PC-9 (cell line): ENCODE results near the gene IGFBP2. TPM values are rescaled to one million over a fixed set of nuclear protein-coding genes. Genes with fewer than 3 reads are reported as not detected.

ENCODE experiments used
- BruUV-seq: library from RNA; stranded (reverse); fragments of 400-500 nt; replicated peaks from 2 replicates; lab custom pipeline; 2021; lab: Mats Ljungman, UMichigan
- CTCF ChIA-PET: fragments of 300-600 bp; sonication (Branson Sonifier 250); formaldehyde crosslinking; loops from one replicate; lab custom pipeline; 2022; ENCODE audit warnings: antibody characterized with exemption; lab: Charles Lee
- POLR2A ChIA-PET: fragments of 300-600 bp; sonication (Branson Sonifier 250); formaldehyde crosslinking; loops from one replicate; lab custom pipeline; 2022; ENCODE audit warnings: antibody characterized with exemption; ENCODE audit not compliant: unreplicated experiment; lab: Charles Lee
- DNase-seq, 2 experiments: peaks; one replicate each; pipeline versions ENCODE4 v3.0.0 to v3.0.0-alpha.2; 2015 to 2022; ENCODE audit warnings: mixed read lengths in 1 of 2
- H2AFZ ChIP-seq: fragments of 200-600 bp; sonication (generic); 2 replicates; pipeline ENCODE4 v1.8.1; 2017; ENCODE audit warnings: antibody characterized with exemption
- H3F3A ChIP-seq: fragments of 200-600 bp; sonication (generic); 2 replicates; pipeline ENCODE4 v1.8.1; 2017; ENCODE audit warnings: antibody characterized with exemption, mild to moderate bottlenecking, low read depth; ENCODE audit not compliant: insufficient read depth
- H3K27ac ChIP-seq: fragments of 200-600 bp; sonication (generic); 2 replicates; pipeline ENCODE4 v1.6.1; 2016; ENCODE audit warnings: mixed run types
- H3K27me3 ChIP-seq: fragments of 200-600 bp; sonication (generic); 2 replicates; pipeline ENCODE4 v1.6.1; 2016; ENCODE audit warnings: low read depth, mixed run types; ENCODE audit not compliant: insufficient read depth
- H3K36me3 ChIP-seq: fragments of 200-600 bp; sonication (generic); 2 replicates; pipeline ENCODE4 v1.6.1; 2016; ENCODE audit warnings: low read depth, mixed run types
- H3K4me1 ChIP-seq: fragments of 200-600 bp; sonication (generic); replicated peaks from 2 replicates; pipeline ENCODE4 v1.6.1; 2016; ENCODE audit warnings: mixed run types; ENCODE audit not compliant: insufficient read depth
- H3K4me2 ChIP-seq: fragments of 200-600 bp; sonication (generic); 2 replicates; pipeline ENCODE4 v1.6.1; 2017; ENCODE audit warnings: mixed run types
- H3K4me3 ChIP-seq: fragments of 200-600 bp; sonication (generic); 2 replicates; pipeline ENCODE4 v1.6.1; 2016; ENCODE audit warnings: mixed run types
- H3K79me2 ChIP-seq: fragments of 200-600 bp; sonication (generic); 2 replicates; pipeline ENCODE4 v1.6.1; 2017; ENCODE audit warnings: low read depth, mixed run types
- H3K9me2 ChIP-seq: fragments of 200-600 bp; sonication (generic); 2 replicates; pipeline ENCODE4 v1.8.1; 2017; ENCODE audit warnings: mild to moderate bottlenecking; ENCODE audit not compliant: insufficient read depth
- H3K9me3 ChIP-seq: fragments of 200-600 bp; sonication (generic); 2 replicates; pipeline ENCODE4 v1.8.1; 2016; ENCODE audit warnings: low read depth; ENCODE audit not compliant: insufficient read depth
- H4K20me1 ChIP-seq: fragments of 200-600 bp; sonication (generic); 2 replicates; pipeline ENCODE4 v1.8.1; 2017; ENCODE audit not compliant: insufficient read depth
- EZH2 ChIP-seq: fragments of 200-600 bp; sonication (generic); IDR thresholded peaks from 2 replicates; pipeline ENCODE4 v1.8.0; 2017; ENCODE audit warnings: antibody characterized with exemption, low read depth
- intact Hi-C: fragments of 100-400 bp; cut with micrococcal nuclease; formaldehyde crosslinking; loops from one replicate; pipeline ENCODE4 v1.10.0; 2022; ENCODE audit not compliant: unreplicated experiment
- total RNA-seq: library from RNA; stranded (reverse); gene quantifications from 2 replicates; pipeline ENCODE4 v1.2.3, GENCODE V29; 2021
- TF ChIP-seq, protein P1 (sequence below): fragments of 200-600 bp; sonication (generic); conservative IDR thresholded peaks from 2 replicates; pipeline ENCODE4 v1.6.1; 2017; ENCODE audit warnings: mixed run types, antibody characterized with exemption, mild to moderate bottlenecking, moderate library complexity

Gene IGFBP2
- total RNA-seq, 1 experiment from 2014 or later: 106 TPM

- no peaks in the 10 kb centered on the region for H4K20me1 ChIP-seq
- H3F3A ChIP-seq: peaks cover 6% of the 10 kb centered on the region; the same call in 1 of the 2 replicates
- H3K27me3 ChIP-seq: no peaks in the 10 kb centered on the region
- H3K79me2 ChIP-seq: peaks cover 25% of the 10 kb centered on the region
- no peak for DNase-seq
- H3K9me2 ChIP-seq: no peaks in the 10 kb centered on the region
- no peak overlapping the region for H2AFZ ChIP-seq
- BruUV-seq: no TSS peak
- ChIA-PET CTCF (interaction anchor here (0.6 kb wide), 2 partner anchors 16 to 29 kb away, joined by 3 to 5 read pairs; no protein-coding TSS in a partner anchor), POLR2A (no interaction called here)
- peak overlapping the region; percentile 59 for H3K4me2 ChIP-seq
- no peaks in the 10 kb centered on the region for H3K9me3 ChIP-seq
- no peak for TF ChIP-seq EZH2
- TF ChIP-seq, protein P1, sequence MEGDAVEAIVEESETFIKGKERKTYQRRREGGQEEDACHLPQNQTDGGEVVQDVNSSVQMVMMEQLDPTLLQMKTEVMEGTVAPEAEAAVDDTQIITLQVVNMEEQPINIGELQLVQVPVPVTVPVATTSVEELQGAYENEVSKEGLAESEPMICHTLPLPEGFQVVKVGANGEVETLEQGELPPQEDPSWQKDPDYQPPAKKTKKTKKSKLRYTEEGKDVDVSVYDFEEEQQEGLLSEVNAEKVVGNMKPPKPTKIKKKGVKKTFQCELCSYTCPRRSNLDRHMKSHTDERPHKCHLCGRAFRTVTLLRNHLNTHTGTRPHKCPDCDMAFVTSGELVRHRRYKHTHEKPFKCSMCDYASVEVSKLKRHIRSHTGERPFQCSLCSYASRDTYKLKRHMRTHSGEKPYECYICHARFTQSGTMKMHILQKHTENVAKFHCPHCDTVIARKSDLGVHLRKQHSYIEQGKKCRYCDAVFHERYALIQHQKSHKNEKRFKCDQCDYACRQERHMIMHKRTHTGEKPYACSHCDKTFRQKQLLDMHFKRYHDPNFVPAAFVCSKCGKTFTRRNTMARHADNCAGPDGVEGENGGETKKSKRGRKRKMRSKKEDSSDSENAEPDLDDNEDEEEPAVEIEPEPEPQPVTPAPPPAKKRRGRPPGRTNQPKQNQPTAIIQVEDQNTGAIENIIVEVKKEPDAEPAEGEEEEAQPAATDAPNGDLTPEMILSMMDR: no peak
- H3K4me3 ChIP-seq: no peak overlapping the region; the same call in 1 of the 2 replicates
- intact Hi-C loops: loop anchor here (2.0 kb wide), 1 partner anchor 29 kb away; no protein-coding TSS in a partner anchor
- peaks cover 42% of the 10 kb centered on the region for H3K4me1 ChIP-seq
- no peaks in the 10 kb centered on the region for H3K36me3 ChIP-seq
- no peak overlapping the region for H3K27ac ChIP-seq
Observed at GRCh38 chr2:216635701-216636550, 2.7 kb downstream of the IGFBP2 start.

- Histone ChIP-seq H3K4me3 (no peak overlapping the region; the same call in 1 of the 2 replicates), H2AFZ (no peak overlapping the region), H4K20me1 (no peaks in the 10 kb centered on the region), H3K4me2 (peak overlapping the region; percentile 59), H3K9me2 (no peaks in the 10 kb centered on the region), H3F3A (peaks cover 6% of the 10 kb centered on the region; the same call in 1 of the 2 replicates), H3K4me1 (peaks cover 42% of the 10 kb centered on the region), H3K9me3 (no peaks in the 10 kb centered on the region), H3K36me3 (no peaks in the 10 kb centered on the region), H3K79me2 (peaks cover 25% of the 10 kb centered on the region), H3K27ac (no peak overlapping the region), H3K27me3 (no peaks in the 10 kb centered on the region)
- ChIA-PET CTCF (interaction anchor here (0.6 to 0.7 kb wide), 2 partner anchors 28 to 123 kb away, joined by 3 to 4 read pairs; no protein-coding TSS in a partner anchor), POLR2A (no interaction called here)
- TF ChIP-seq, protein P1: no peak
- TF ChIP-seq EZH2: no peak
- intact Hi-C loops: loop anchor here (2.0 kb wide), 1 partner anchor 28 kb away; no protein-coding TSS in a partner anchor
- peak; percentile 60 to 66 for DNase-seq
- BruUV-seq: no TSS peak
Observed at GRCh38 chr2:216636551-216637450, 3.6 kb downstream of the IGFBP2 start.

GRCh38 chr2:216637472-216637871 lies 4.3 kb downstream of the IGFBP2 start:
- no peaks in the 10 kb centered on the region for H3K9me2 ChIP-seq
- H3K4me2 ChIP-seq: peak overlapping the region; percentile 59
- H3K9me3 ChIP-seq: no peaks in the 10 kb centered on the region
- CTCF ChIA-PET: no interaction called here
- H3K4me1 ChIP-seq: peaks cover 36% of the 10 kb centered on the region
- peaks cover 6% of the 10 kb centered on the region; the same call in 1 of the 2 replicates for H3F3A ChIP-seq
- H2AFZ ChIP-seq: no peak overlapping the region
- no peak overlapping the region for H3K4me3 ChIP-seq
- BruUV-seq: no TSS peak
- H3K36me3 ChIP-seq: no peaks in the 10 kb centered on the region
- no peak overlapping the region for H3K27ac ChIP-seq
- TF ChIP-seq, protein P1: no peak
- no peaks in the 10 kb centered on the region for H4K20me1 ChIP-seq
- DNase-seq: no peak
- no peaks in the 10 kb centered on the region for H3K27me3 ChIP-seq
- intact Hi-C loops: loop anchor here (2.0 kb wide), 1 partner anchor 27 kb away; no protein-coding TSS in a partner anchor
- POLR2A ChIA-PET: no interaction called here
- peaks cover 25% of the 10 kb centered on the region for H3K79me2 ChIP-seq
